ENCODE data around the gene THSD4.

GRCh38 chr15:71201477-71201876 lies 86.2 kb downstream of the THSD4 start:
- TF ChIP-seq POLR2AphosphoS5 (IDR thresholded peaks at IDR 0.05; ENCODE audit: low read depth, low read length) (no peak), TCF7L2 (IDR thresholded peaks at IDR 0.05; ENCODE audit: low read depth, low read length) (no peak)
- TF ChIP-seq, protein P1, sequence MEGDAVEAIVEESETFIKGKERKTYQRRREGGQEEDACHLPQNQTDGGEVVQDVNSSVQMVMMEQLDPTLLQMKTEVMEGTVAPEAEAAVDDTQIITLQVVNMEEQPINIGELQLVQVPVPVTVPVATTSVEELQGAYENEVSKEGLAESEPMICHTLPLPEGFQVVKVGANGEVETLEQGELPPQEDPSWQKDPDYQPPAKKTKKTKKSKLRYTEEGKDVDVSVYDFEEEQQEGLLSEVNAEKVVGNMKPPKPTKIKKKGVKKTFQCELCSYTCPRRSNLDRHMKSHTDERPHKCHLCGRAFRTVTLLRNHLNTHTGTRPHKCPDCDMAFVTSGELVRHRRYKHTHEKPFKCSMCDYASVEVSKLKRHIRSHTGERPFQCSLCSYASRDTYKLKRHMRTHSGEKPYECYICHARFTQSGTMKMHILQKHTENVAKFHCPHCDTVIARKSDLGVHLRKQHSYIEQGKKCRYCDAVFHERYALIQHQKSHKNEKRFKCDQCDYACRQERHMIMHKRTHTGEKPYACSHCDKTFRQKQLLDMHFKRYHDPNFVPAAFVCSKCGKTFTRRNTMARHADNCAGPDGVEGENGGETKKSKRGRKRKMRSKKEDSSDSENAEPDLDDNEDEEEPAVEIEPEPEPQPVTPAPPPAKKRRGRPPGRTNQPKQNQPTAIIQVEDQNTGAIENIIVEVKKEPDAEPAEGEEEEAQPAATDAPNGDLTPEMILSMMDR (IDR thresholded peaks at IDR 0.05), result no peak
